Measurements from ENCODE around the gene SELENON. TPM values are rescaled to one million over a fixed set of nuclear protein-coding genes. Genes with fewer than 3 reads are reported as not detected.

The SELENON gene
- total RNA-seq, 1 experiment from 2014 or later, result 32.1 TPM

- peak; percentile 52 for DNase-seq (ENCODE audit: low spot score)
These were observed 5.7 kb upstream of the SELENON start for GRCh38 chr1:25794325-25794724.

GRCh38 chr1:25795211-25795610, 4.8 kb upstream of the SELENON start:
- DNase-seq (ENCODE audit: low spot score), result no peak

- no peak for DNase-seq (ENCODE audit: low spot score)
These were observed 3.8 kb upstream of the SELENON start for GRCh38 chr1:25795946-25796810.

GRCh38 chr1:25796811-25797458, 3.1 kb upstream of the SELENON start:
- peak; percentile 67 for DNase-seq (ENCODE audit: low spot score)

- no peak for DNase-seq (ENCODE audit: low spot score)
These were observed 2.1 kb upstream of the SELENON start for GRCh38 chr1:25797939-25798338.

- DNase-seq (ENCODE audit: low spot score), result no peak
These were observed 1.2 kb upstream of the SELENON start for GRCh38 chr1:25798666-25799351.

GRCh38 chr1:25799352-25799934, 550 bp upstream of the SELENON start:
- no peak for DNase-seq (ENCODE audit: low spot score)

GRCh38 chr1:25800703-25801377, 847 bp downstream of the SELENON start:
- DNase-seq (ENCODE audit: low spot score), result no peak

- no peak for DNase-seq (ENCODE audit: low spot score)
These were observed 2.9 kb downstream of the SELENON start for GRCh38 chr1:25802915-25803314.

- DNase-seq (ENCODE audit: low spot score), result no peak
These were observed 3.4 kb downstream of the SELENON start for GRCh38 chr1:25803368-25803767.

- no peak for DNase-seq (ENCODE audit: low spot score)
These were observed 4.4 kb downstream of the SELENON start for GRCh38 chr1:25804244-25804963.

- no peak for DNase-seq (ENCODE audit: low spot score)
These were observed 5.2 kb downstream of the SELENON start for GRCh38 chr1:25804964-25805862.

- no peak for DNase-seq (ENCODE audit: low spot score)
These were observed 5.9 kb downstream of the SELENON start for GRCh38 chr1:25805863-25806225.

GRCh38 chr1:25806418-25806817, 6.4 kb downstream of the SELENON start:
- DNase-seq (ENCODE audit: low spot score), result no peak

- no peak for DNase-seq (ENCODE audit: low spot score)
These were observed 7.7 kb downstream of the SELENON start for GRCh38 chr1:25807480-25808390.

GRCh38 chr1:25808481-25809244, 8.7 kb downstream of the SELENON start:
- no peak for DNase-seq (ENCODE audit: low spot score)

GRCh38 chr1:25809283-25809926, 9.4 kb downstream of the SELENON start:
- no peak for DNase-seq (ENCODE audit: low spot score)

- no peak for DNase-seq (ENCODE audit: low spot score)
These were observed 9.9 kb downstream of the SELENON start for GRCh38 chr1:25809929-25810328.

Data from H4 (cell line).